ENCODE data around the gene TNRC6B. TPM values are rescaled to one million over a fixed set of nuclear protein-coding genes. Genes with fewer than 3 reads are reported as not detected.

The TNRC6B gene
- total and polyA plus RNA-seq, 2 of the 13 experiments (the other 11 are each of a cell fraction or from before 2014, with no cell fraction given): 8.9 to 13.2 TPM

GRCh38 chr22:40156001-40156516 lies 21.7 kb upstream of the TNRC6B start:
- H3K36me3 ChIP-seq (replicated peaks in 1 of 2; ENCODE audit: control insufficient read depth in 1 of 2, insufficient read depth in 2 of 2, low read length in 2 of 2): no peaks in the 10 kb centered on the region
- FAIRE-seq (peak; percentile 95), ATAC-seq (peak; percentile 99), DNase-seq (ENCODE audit: low spot score) (peak; percentile 93)
- peak overlapping the region; percentile 47; the same call in 1 of the 2 replicates for H3K4me2 ChIP-seq (ENCODE audit: low read depth, low read length)
- ChIA-PET CTCF (ENCODE audit: low intra/inter-chr PET ratio, low total read pairs) (no interaction called here), POLR2A (no interaction called here)
- in situ Hi-C loops (cut with HindIII; ENCODE audit: extremely low pct_ligation_motif_present, low pct_unique_long_range_greater_than_20kb) (no loop called here), intact Hi-C loops (cut with micrococcal nuclease; ENCODE audit: unreplicated experiment) (loop anchor here (2.0 kb wide), 1 partner anchor 21 kb away; the partner anchor contains the start of gene TNRC6B)
- H3K27me3 ChIP-seq (ENCODE audit: control insufficient read depth in 1 of 2, insufficient read depth in 2 of 2, low read length in 2 of 2): no peaks in the 10 kb centered on the region; a peak in 1 of 5 replicates
- H3K79me2 ChIP-seq (ENCODE audit: insufficient read depth, low read length): no peaks in the 10 kb centered on the region
- no peaks in the 10 kb centered on the region for H3K9me3 ChIP-seq (ENCODE audit: low read length)
- H3K9ac ChIP-seq (ENCODE audit: insufficient read depth, low read depth, low read length): no peak overlapping the region
- H3K27ac ChIP-seq (ENCODE audit: extremely low read length, insufficient read depth, low read length): no peak overlapping the region
- peaks cover 25% of the 10 kb centered on the region for H4K20me1 ChIP-seq (ENCODE audit: insufficient read depth, low read length)
- no peak overlapping the region for H3K4me3 ChIP-seq (replicated peaks in 1 of 3; ENCODE audit: insufficient read depth in 1 of 3, low read depth in 2 of 3, low read length in 3 of 3)
- 3% methylated on average over 7 of the region's 7 CpGs for WGBS (ENCODE audit: low lambda C conversion rate)
- no peak overlapping the region for H2AFZ ChIP-seq (ENCODE audit: low read length)
- BruUV-seq (replicated peaks): no TSS peak
- peaks cover 18% of the 10 kb centered on the region for H3K4me1 ChIP-seq (ENCODE audit: insufficient read depth, low read length)
- TF ChIP-seq ZBTB10 (CRISPR knock-in tag; IDR thresholded peaks at IDR 0.05; ENCODE audit: borderline replicate concordance) (no peak), PBX3 (CRISPR knock-in tag; IDR thresholded peaks at IDR 0.05; ENCODE audit: borderline replicate concordance) (no peak), ZMYM3 (CRISPR knock-in tag; IDR thresholded peaks at IDR 0.05) (no peak), SP5 (CRISPR knock-in tag; IDR thresholded peaks at IDR 0.05; ENCODE audit: borderline replicate concordance, low read depth) (peak; percentile 99), RXRA (CRISPR knock-in tag; IDR thresholded peaks at IDR 0.05) (peak; percentile 19; the same call in 1 of the 2 replicates), ZBTB1 (CRISPR knock-in tag; IDR thresholded peaks at IDR 0.05; ENCODE audit: borderline replicate concordance) (no peak), ZNF678 (CRISPR knock-in tag; IDR thresholded peaks at IDR 0.05) (no peak), ZNF234 (CRISPR knock-in tag; conservative IDR thresholded peaks at IDR 0.05) (no peak), SP2 (CRISPR knock-in tag; IDR thresholded peaks at IDR 0.05) (no peak), SNAPC4 (CRISPR knock-in tag; IDR thresholded peaks at IDR 0.05) (no peak), HBP1 (CRISPR knock-in tag; IDR thresholded peaks at IDR 0.05; ENCODE audit: low read depth) (no peak), ZNF33B (CRISPR knock-in tag; IDR thresholded peaks at IDR 0.05) (no peak), YEATS2 (CRISPR knock-in tag; IDR thresholded peaks at IDR 0.05; ENCODE audit: borderline replicate concordance) (peak; percentile 56; the same call in 1 of the 2 replicates), POLR2AphosphoS5 (IDR thresholded peaks at IDR 0.05; ENCODE audit: low read depth, low read length) (no peak), ZNF83 (CRISPR knock-in tag; IDR thresholded peaks at IDR 0.05; ENCODE audit: borderline replicate concordance) (no peak)
